HG03159 (cell line): Measurements from ENCODE around the gene SEC24A.
"Not testable (repeated sequence)": the region's sequence is repeated elsewhere in the genome, so short reads cannot be mapped to it uniquely, and the experiment has no call there.

Source experiments
- ATAC-seq: cut with Tn5 transposase; IDR thresholded peaks from one replicate; pipeline ENCODE4 v1.9.1; 2021; ENCODE audit warnings: mild to moderate bottlenecking, moderate library complexity; ENCODE audit not compliant: unreplicated experiment

The SEC24A gene

GRCh38 chr5:134738963-134739661 lies 90.5 kb downstream of the SEC24A start:
- ATAC-seq: no peak

- ATAC-seq: no peak
These were observed 92.5 kb downstream of the SEC24A start for GRCh38 chr5:134741052-134741451.

- ATAC-seq: no peak
These were observed 93.5 kb downstream of the SEC24A start for GRCh38 chr5:134742134-134742533.

GRCh38 chr5:134749415-134749814 lies 100.8 kb downstream of the SEC24A start:
- ATAC-seq: no peak

- ATAC-seq: no peak
These were observed 109.6 kb downstream of the SEC24A start for GRCh38 chr5:134758176-134758503.

GRCh38 chr5:134758504-134759341 lies 110.1 kb downstream of the SEC24A start, which contains the start of gene DDX46:
Gene DDX46 (plus strand): TSS chr5:134758779. CDS start chr5:134758939, 160 bp downstream.
- peak; percentile 95 for ATAC-seq

- not testable (repeated sequence) for ATAC-seq
These were observed 119.1 kb downstream of the SEC24A start for GRCh38 chr5:134767528-134768291.

GRCh38 chr5:134769206-134769605 lies 120.6 kb downstream of the SEC24A start:
- ATAC-seq: no peak

- no peak for ATAC-seq
These were observed 124.0 kb downstream of the SEC24A start for GRCh38 chr5:134772461-134773125.

GRCh38 chr5:134777366-134777765 lies 128.8 kb downstream of the SEC24A start:
- ATAC-seq: no peak
